ENCODE results near the gene OTOGL.

The OTOGL gene

GRCh38 chr12:80273144-80273543, 173.8 kb downstream of the OTOGL start:
- Histone ChIP-seq H3K9ac (no peak overlapping the region), H3K4me3 (IDR thresholded peaks at IDR 0.05; ENCODE audit: insufficient read depth, low read depth, low read length) (no peak overlapping the region), H3K79me2 (ENCODE audit: insufficient read depth, low read depth) (no peaks in the 10 kb centered on the region), H3K4me2 (no peak overlapping the region), H3K4me1 (ENCODE audit: low read depth, poor library complexity, severe bottlenecking) (peaks cover 16% of the 10 kb centered on the region), H3K27me3 (ENCODE audit: insufficient read depth, low read depth) (no peaks in the 10 kb centered on the region), H2AFZ (ENCODE audit: low read depth) (no peak overlapping the region), H3K36me3 (ENCODE audit: insufficient read depth) (no peaks in the 10 kb centered on the region), H3K27ac (no peak overlapping the region), H4K20me1 (ENCODE audit: insufficient read depth) (no peaks in the 10 kb centered on the region)
- TF ChIP-seq CTCF (conservative IDR thresholded peaks at IDR 0.05; ENCODE audit: low read depth, low read length) = no peak

DNA sequence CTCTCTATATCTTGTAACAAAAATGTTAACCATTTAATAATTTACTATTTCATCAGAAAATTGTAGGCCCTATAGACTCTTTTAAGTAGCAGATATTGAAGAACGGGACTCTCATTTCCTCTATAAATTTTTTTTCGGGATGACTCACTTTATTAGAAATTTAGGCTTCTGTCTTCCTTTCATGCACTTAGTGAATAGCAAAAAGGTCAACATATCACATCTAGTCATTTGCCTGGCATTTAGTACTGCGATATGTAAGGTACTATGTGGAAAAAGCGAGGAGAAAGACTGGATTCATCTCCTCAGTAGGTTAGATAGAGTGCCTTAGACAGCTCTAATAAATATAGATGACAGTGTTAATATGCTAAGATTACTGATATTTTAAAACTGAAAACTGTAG, 178.4 kb downstream of the OTOGL start:
- TF ChIP-seq CTCF (conservative IDR thresholded peaks at IDR 0.05; ENCODE audit: low read depth, low read length) = no peak
- H2AFZ ChIP-seq (ENCODE audit: low read depth) = no peak overlapping the region
- no peak overlapping the region for H3K27ac ChIP-seq

DNA sequence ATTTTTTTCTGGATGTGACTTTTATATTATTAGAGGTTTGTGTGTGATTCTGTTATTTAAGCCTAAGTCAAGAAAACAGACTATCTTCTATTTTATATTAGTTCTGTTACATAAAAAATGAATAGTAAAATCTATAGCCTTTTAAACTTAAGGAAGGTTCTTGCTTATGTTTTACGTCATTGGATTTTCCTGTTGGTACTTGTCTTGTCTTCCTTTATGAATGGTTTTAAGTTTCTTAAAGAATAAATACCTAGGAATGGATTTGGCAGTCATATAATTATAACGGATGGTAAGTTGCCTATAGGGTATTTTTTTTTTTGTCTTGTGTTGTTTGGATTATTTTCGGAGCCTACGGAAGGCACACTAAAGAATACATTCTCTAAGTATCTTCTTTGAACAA, 182.9 kb downstream of the OTOGL start:
- no peak overlapping the region for H3K27ac ChIP-seq
- no peaks in the 10 kb centered on the region for H3K36me3 ChIP-seq (ENCODE audit: insufficient read depth)
- no peaks in the 10 kb centered on the region for H4K20me1 ChIP-seq (ENCODE audit: insufficient read depth)
- H3K4me2 ChIP-seq = no peak overlapping the region
- H2AFZ ChIP-seq (ENCODE audit: low read depth) = no peak overlapping the region
- no peaks in the 10 kb centered on the region for H3K4me1 ChIP-seq (ENCODE audit: low read depth, poor library complexity, severe bottlenecking)
- no peaks in the 10 kb centered on the region for H3K27me3 ChIP-seq (ENCODE audit: insufficient read depth, low read depth)
- TF ChIP-seq CTCF (conservative IDR thresholded peaks at IDR 0.05; ENCODE audit: low read depth, low read length) = no peak
- H3K4me3 ChIP-seq (IDR thresholded peaks at IDR 0.05; ENCODE audit: insufficient read depth, low read depth, low read length) = no peak overlapping the region
- no peak overlapping the region for H3K9ac ChIP-seq
- H3K79me2 ChIP-seq (ENCODE audit: insufficient read depth, low read depth) = no peaks in the 10 kb centered on the region

More for the DNA sequence above, 178.4 kb downstream of the OTOGL start:
- no peak overlapping the region for H3K4me3 ChIP-seq (IDR thresholded peaks at IDR 0.05; ENCODE audit: insufficient read depth, low read depth, low read length)
- H3K36me3 ChIP-seq (ENCODE audit: insufficient read depth) = no peaks in the 10 kb centered on the region
- H4K20me1 ChIP-seq (ENCODE audit: insufficient read depth) = no peaks in the 10 kb centered on the region
- no peaks in the 10 kb centered on the region for H3K4me1 ChIP-seq (ENCODE audit: low read depth, poor library complexity, severe bottlenecking)
- H3K4me2 ChIP-seq = no peak overlapping the region
- no peaks in the 10 kb centered on the region for H3K79me2 ChIP-seq (ENCODE audit: insufficient read depth, low read depth)
- H3K27me3 ChIP-seq (ENCODE audit: insufficient read depth, low read depth) = no peaks in the 10 kb centered on the region
- no peak overlapping the region for H3K9ac ChIP-seq

- H3K4me1 ChIP-seq (ENCODE audit: low read depth, poor library complexity, severe bottlenecking) = no peaks in the 10 kb centered on the region
- no peaks in the 10 kb centered on the region for H3K79me2 ChIP-seq (ENCODE audit: insufficient read depth, low read depth)
- TF ChIP-seq CTCF (conservative IDR thresholded peaks at IDR 0.05; ENCODE audit: low read depth, low read length) = no peak
- no peak overlapping the region for H2AFZ ChIP-seq (ENCODE audit: low read depth)
- no peak overlapping the region for H3K9ac ChIP-seq
- no peaks in the 10 kb centered on the region for H3K27me3 ChIP-seq (ENCODE audit: insufficient read depth, low read depth)
- no peak overlapping the region for H3K27ac ChIP-seq
- no peaks in the 10 kb centered on the region for H3K36me3 ChIP-seq (ENCODE audit: insufficient read depth)
- H4K20me1 ChIP-seq (ENCODE audit: insufficient read depth) = no peaks in the 10 kb centered on the region
- H3K4me3 ChIP-seq (IDR thresholded peaks at IDR 0.05; ENCODE audit: insufficient read depth, low read depth, low read length) = no peak overlapping the region
- no peak overlapping the region for H3K4me2 ChIP-seq
Measured at GRCh38 chr12:80282761-80283160, 183.4 kb downstream of the OTOGL start.

Data from KMS-11 (cell line).